ENCODE results near the gene LRRC7. TPM values are rescaled to one million over a fixed set of nuclear protein-coding genes. Genes with fewer than 3 reads are reported as not detected.

LRRC7 gene
- total RNA-seq, 1 donor from 2014 or later, result not detected

GRCh38 chr1:70115315-70115714, 547.6 kb downstream of the LRRC7 start:
- H3K36me3 Mint-ChIP-seq (ENCODE audit: low read depth, unreplicated experiment), result no peaks in the 10 kb centered on the region
- H3K9me3 Mint-ChIP-seq (ENCODE audit: unreplicated experiment), result no peaks in the 10 kb centered on the region
- no peak for DNase-seq (ENCODE audit: low spot score)
- no peak for TF ChIP-seq CTCF (IDR thresholded peaks at IDR 0.05; ENCODE audit: unreplicated experiment)
- H3K27me3 Mint-ChIP-seq (ENCODE audit: unreplicated experiment), result peaks cover 3% of the 10 kb centered on the region
- no peaks in the 10 kb centered on the region for H3K4me1 Mint-ChIP-seq (ENCODE audit: unreplicated experiment)
- no peak overlapping the region for H3K4me3 Mint-ChIP-seq (ENCODE audit: unreplicated experiment)
- no peak overlapping the region for H3K27ac Mint-ChIP-seq (ENCODE audit: unreplicated experiment)

- H3K4me3 Mint-ChIP-seq (ENCODE audit: unreplicated experiment), result no peak overlapping the region
- no peaks in the 10 kb centered on the region for H3K36me3 Mint-ChIP-seq (ENCODE audit: low read depth, unreplicated experiment)
- peaks cover 3% of the 10 kb centered on the region for H3K27me3 Mint-ChIP-seq (ENCODE audit: unreplicated experiment)
- no peaks in the 10 kb centered on the region for H3K4me1 Mint-ChIP-seq (ENCODE audit: unreplicated experiment)
- TF ChIP-seq CTCF (IDR thresholded peaks at IDR 0.05; ENCODE audit: unreplicated experiment), result no peak
- H3K9me3 Mint-ChIP-seq (ENCODE audit: unreplicated experiment), result no peaks in the 10 kb centered on the region
- no peak for DNase-seq (ENCODE audit: low spot score)
- no peak overlapping the region for H3K27ac Mint-ChIP-seq (ENCODE audit: unreplicated experiment)
Observed at GRCh38 chr1:70117046-70117445, 549.3 kb downstream of the LRRC7 start.

GRCh38 chr1:70134148-70134547, 566.4 kb downstream of the LRRC7 start:
- Mint-ChIP-seq H3K9me3 (ENCODE audit: unreplicated experiment) (no peaks in the 10 kb centered on the region), H3K36me3 (ENCODE audit: low read depth, unreplicated experiment) (no peaks in the 10 kb centered on the region), H3K27me3 (ENCODE audit: unreplicated experiment) (no peaks in the 10 kb centered on the region), H3K4me3 (ENCODE audit: unreplicated experiment) (no peak overlapping the region), H3K4me1 (ENCODE audit: unreplicated experiment) (peaks cover 3% of the 10 kb centered on the region), H3K27ac (ENCODE audit: unreplicated experiment) (no peak overlapping the region)
- DNase-seq (ENCODE audit: low spot score), result no peak
- no peak for TF ChIP-seq CTCF (IDR thresholded peaks at IDR 0.05; ENCODE audit: unreplicated experiment)

- Mint-ChIP-seq H3K9me3 (ENCODE audit: unreplicated experiment) (no peaks in the 10 kb centered on the region), H3K4me3 (ENCODE audit: unreplicated experiment) (no peak overlapping the region), H3K36me3 (ENCODE audit: low read depth, unreplicated experiment) (no peaks in the 10 kb centered on the region), H3K27me3 (ENCODE audit: unreplicated experiment) (no peaks in the 10 kb centered on the region), H3K4me1 (ENCODE audit: unreplicated experiment) (peaks cover 4% of the 10 kb centered on the region), H3K27ac (ENCODE audit: unreplicated experiment) (no peak overlapping the region)
- no peak for TF ChIP-seq CTCF (IDR thresholded peaks at IDR 0.05; ENCODE audit: unreplicated experiment)
- no peak for DNase-seq (ENCODE audit: low spot score)
Observed at GRCh38 chr1:70140343-70140742, 572.6 kb downstream of the LRRC7 start.

- no peaks in the 10 kb centered on the region for H3K36me3 Mint-ChIP-seq (ENCODE audit: low read depth, unreplicated experiment)
- no peak overlapping the region for H3K4me3 Mint-ChIP-seq (ENCODE audit: unreplicated experiment)
- no peak for TF ChIP-seq CTCF (IDR thresholded peaks at IDR 0.05; ENCODE audit: unreplicated experiment)
- no peaks in the 10 kb centered on the region for H3K9me3 Mint-ChIP-seq (ENCODE audit: unreplicated experiment)
- no peaks in the 10 kb centered on the region for H3K27me3 Mint-ChIP-seq (ENCODE audit: unreplicated experiment)
- H3K27ac Mint-ChIP-seq (ENCODE audit: unreplicated experiment), result peak overlapping the region; percentile 33
- H3K4me1 Mint-ChIP-seq (ENCODE audit: unreplicated experiment), result peaks cover 4% of the 10 kb centered on the region
- DNase-seq (ENCODE audit: low spot score), result no peak
Observed at GRCh38 chr1:70140894-70141293, 573.2 kb downstream of the LRRC7 start.

Measured in endothelial cell (in vitro differentiated cells).